Measurements from ENCODE around the gene CYBRD1. TPM values are rescaled to one million over a fixed set of nuclear protein-coding genes. Genes with fewer than 3 reads are reported as not detected.

Gene CYBRD1
- total RNA-seq, 1 donor: 338 TPM

DNA sequence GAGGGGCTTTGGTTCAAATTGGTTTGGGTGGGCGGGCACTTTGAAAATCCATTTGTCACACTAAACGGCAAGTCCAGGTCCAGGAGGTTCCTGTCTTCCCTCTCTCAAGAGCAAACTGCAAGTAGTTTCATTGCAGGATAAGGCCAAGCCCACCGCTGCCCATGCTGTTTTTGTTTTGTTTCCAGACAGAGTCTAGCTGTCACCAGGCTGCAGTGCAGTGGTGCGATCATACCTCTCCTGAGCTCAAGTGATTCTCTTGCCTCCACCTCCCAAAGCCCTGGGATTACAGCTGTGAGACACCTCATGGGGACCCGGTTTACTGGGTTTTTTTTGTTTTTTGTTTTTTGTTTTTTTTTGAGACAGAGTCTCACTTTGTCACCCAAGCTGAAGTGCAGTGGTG, 1.8 kb upstream of the CYBRD1 start:
- Histone ChIP-seq H3K9me3 (ENCODE audit: low read depth, low read length) (no peaks in the 10 kb centered on the region), H2AFZ (ENCODE audit: low read length) (no peak overlapping the region), H3K27ac (ENCODE audit: low read depth, low read length) (no peak overlapping the region), H3K4me2 (ENCODE audit: insufficient read depth, low read length) (no peak overlapping the region), H3K36me3 (ENCODE audit: insufficient read depth, low read length) (no peaks in the 10 kb centered on the region), H3K4me3 (ENCODE audit: insufficient read depth, low read length) (no peak overlapping the region), H3K27me3 (ENCODE audit: insufficient read depth, low read length) (no peaks in the 10 kb centered on the region), H4K20me1 (ENCODE audit: insufficient read depth, low read length) (peaks cover 11% of the 10 kb centered on the region), H3K4me1 (ENCODE audit: insufficient read depth, low read length) (peaks cover 19% of the 10 kb centered on the region), H3K79me2 (ENCODE audit: insufficient read depth, low read length) (peaks cover 19% of the 10 kb centered on the region)
- DNase-seq (ENCODE audit: insufficient read length, low spot score, missing footprints): peak; percentile 3
- no peak for TF ChIP-seq CTCF (IDR thresholded peaks at IDR 0.05; ENCODE audit: extremely low read depth, low read depth, low read length)

DNA sequence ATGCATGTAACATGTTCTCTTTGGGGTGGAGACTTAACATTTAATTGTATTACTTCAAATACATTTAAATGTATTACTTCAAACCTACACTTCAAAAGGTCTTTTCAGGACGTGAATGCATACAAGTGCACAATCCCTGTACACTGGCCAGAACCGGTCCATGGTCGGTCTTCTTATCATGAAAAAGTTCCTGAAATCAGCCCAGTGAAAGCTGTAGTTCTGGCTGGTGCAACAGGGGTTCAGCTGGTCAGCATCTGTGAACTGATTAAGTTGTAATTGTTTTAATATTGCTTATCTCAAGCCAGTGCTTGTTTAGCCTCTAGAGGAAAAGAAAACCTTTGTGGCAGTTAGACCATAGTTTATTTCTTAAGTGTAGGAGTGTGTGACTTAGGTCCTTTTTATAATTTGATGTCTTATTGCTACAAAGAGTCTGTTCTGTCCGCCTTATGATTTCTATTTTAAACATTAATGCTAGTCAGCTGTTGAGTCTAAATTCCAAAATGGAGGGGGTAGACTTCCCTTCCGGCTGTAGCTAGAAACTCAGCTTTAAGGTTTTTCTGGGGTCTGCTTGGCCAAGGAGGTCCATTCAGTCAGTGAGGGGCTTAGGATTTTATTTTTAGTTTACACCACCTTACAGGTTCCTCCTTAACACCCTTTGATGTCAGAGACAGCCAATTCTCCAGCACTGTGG, 768 bp upstream of the CYBRD1 start:
- Histone ChIP-seq H3K27me3 (ENCODE audit: insufficient read depth, low read length) (no peaks in the 10 kb centered on the region), H2AFZ (ENCODE audit: low read length) (peak overlapping the region; percentile 96), H3K27ac (ENCODE audit: low read depth, low read length) (peak overlapping the region; percentile 67), H3K4me1 (ENCODE audit: insufficient read depth, low read length) (peaks cover 11% of the 10 kb centered on the region), H3K9me3 (ENCODE audit: low read depth, low read length) (no peaks in the 10 kb centered on the region), H4K20me1 (ENCODE audit: insufficient read depth, low read length) (peaks cover 11% of the 10 kb centered on the region), H3K4me3 (ENCODE audit: insufficient read depth, low read length) (peak overlapping the region; percentile 93), H3K36me3 (ENCODE audit: insufficient read depth, low read length) (no peaks in the 10 kb centered on the region), H3K79me2 (ENCODE audit: insufficient read depth, low read length) (peaks cover 29% of the 10 kb centered on the region), H3K4me2 (ENCODE audit: insufficient read depth, low read length) (peak overlapping the region; percentile 95)
- no peak for TF ChIP-seq CTCF (IDR thresholded peaks at IDR 0.05; ENCODE audit: extremely low read depth, low read depth, low read length)
- peak; percentile 44 for DNase-seq (ENCODE audit: insufficient read length, low spot score, missing footprints)

GRCh38 chr2:171522788-171523087, 464 bp downstream of the CYBRD1 start:
- Histone ChIP-seq H3K4me1 (ENCODE audit: insufficient read depth, low read length) (peaks cover 11% of the 10 kb centered on the region), H4K20me1 (ENCODE audit: insufficient read depth, low read length) (peaks cover 11% of the 10 kb centered on the region), H3K4me3 (ENCODE audit: insufficient read depth, low read length) (peak overlapping the region; percentile 93), H2AFZ (ENCODE audit: low read length) (peak overlapping the region; percentile 96), H3K27ac (ENCODE audit: low read depth, low read length) (peak overlapping the region; percentile 67), H3K79me2 (ENCODE audit: insufficient read depth, low read length) (peaks cover 41% of the 10 kb centered on the region), H3K4me2 (ENCODE audit: insufficient read depth, low read length) (peak overlapping the region; percentile 95), H3K27me3 (ENCODE audit: insufficient read depth, low read length) (no peaks in the 10 kb centered on the region), H3K9me3 (ENCODE audit: low read depth, low read length) (no peaks in the 10 kb centered on the region), H3K36me3 (ENCODE audit: insufficient read depth, low read length) (peaks cover 2% of the 10 kb centered on the region)
- no peak for TF ChIP-seq CTCF (IDR thresholded peaks at IDR 0.05; ENCODE audit: extremely low read depth, low read depth, low read length)
- peak; percentile 83 for DNase-seq (ENCODE audit: insufficient read length, low spot score, missing footprints)

DNA sequence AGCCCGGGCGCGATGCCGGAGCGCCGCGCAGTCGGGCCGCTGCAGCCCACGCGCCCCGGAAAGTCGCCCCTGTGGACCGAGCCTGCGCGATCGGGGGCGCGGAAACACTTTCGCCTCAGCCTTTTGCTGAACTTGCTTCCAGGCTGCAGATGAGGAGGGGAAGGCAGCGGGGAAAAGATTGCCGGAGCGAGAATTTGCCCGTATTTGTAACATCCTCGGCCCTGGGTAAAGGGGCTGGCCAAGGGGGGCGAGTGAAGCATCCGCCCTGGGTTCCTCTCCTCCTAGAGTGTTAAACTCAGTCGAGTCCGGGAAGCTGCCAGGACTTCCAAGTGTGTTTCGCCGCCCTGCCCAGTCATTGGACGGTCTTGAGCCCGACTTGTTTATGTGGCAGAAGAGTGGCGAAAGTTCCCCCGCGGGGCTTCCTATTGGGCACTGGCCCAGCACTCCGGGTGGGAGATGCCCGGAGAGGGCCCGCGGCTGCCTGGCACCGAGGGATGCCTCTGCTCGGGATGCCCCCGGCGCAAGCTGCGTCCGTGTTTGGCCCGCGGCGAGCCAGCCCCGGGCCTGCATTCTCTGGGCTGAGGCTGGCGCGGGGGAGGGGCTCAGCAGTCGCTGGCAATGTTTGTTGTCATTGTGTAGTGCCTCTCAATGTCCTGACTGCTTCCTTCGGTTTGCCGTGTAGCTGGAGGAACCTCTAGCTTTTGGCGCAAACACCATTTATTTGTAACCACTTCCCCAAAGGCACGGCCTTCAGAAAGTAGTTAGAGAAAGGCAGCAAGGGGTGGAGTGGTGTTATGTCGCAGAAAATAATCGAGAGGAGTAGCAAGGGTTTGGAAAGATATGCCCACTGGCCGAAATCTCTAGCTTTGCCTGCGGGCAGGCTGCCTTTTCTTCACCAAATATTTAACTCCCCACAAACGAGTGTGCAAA, 1.1 kb downstream of the CYBRD1 start:
- Histone ChIP-seq H3K9me3 (ENCODE audit: low read depth, low read length) (no peaks in the 10 kb centered on the region), H2AFZ (ENCODE audit: low read length) (peak overlapping the region; percentile 88), H3K36me3 (ENCODE audit: insufficient read depth, low read length) (peaks cover 3% of the 10 kb centered on the region), H3K79me2 (ENCODE audit: insufficient read depth, low read length) (peaks cover 47% of the 10 kb centered on the region), H3K27me3 (ENCODE audit: insufficient read depth, low read length) (no peaks in the 10 kb centered on the region), H3K4me1 (ENCODE audit: insufficient read depth, low read length) (peaks cover 11% of the 10 kb centered on the region), H4K20me1 (ENCODE audit: insufficient read depth, low read length) (peaks cover 11% of the 10 kb centered on the region), H3K4me2 (ENCODE audit: insufficient read depth, low read length) (peak overlapping the region; percentile 95), H3K27ac (ENCODE audit: low read depth, low read length) (peak overlapping the region; percentile 67), H3K4me3 (ENCODE audit: insufficient read depth, low read length) (peak overlapping the region; percentile 93)
- TF ChIP-seq CTCF (IDR thresholded peaks at IDR 0.05; ENCODE audit: extremely low read depth, low read depth, low read length): no peak
- DNase-seq (ENCODE audit: insufficient read length, low spot score, missing footprints): peak; percentile 89

All from osteoblast (primary cell).